Uterus (tissue), 4 donors: ENCODE data around the gene NOC4L. TPM values are rescaled to one million over a fixed set of nuclear protein-coding genes. Genes with fewer than 3 reads are reported as not detected.
A peak's percentile ranks its signal among the peaks of the same experiment; 100 is the strongest.

Experiments
- DNase-seq, 2 donors: peaks; one replicate each; pipeline ENCODE4 v3.0.0-alpha.2; 2019 to 2020
- H3K27ac ChIP-seq, 2 donors: fragments of 200-600 bp; sonication (generic); 1 replicate in 1 of 2; 2 replicates in 1 of 2; pipeline ENCODE4 v1.5.1; 2016 to 2018
- H3K27me3 ChIP-seq, 2 donors: fragments of 200-600 bp; sonication (generic); one replicate each; pipeline ENCODE4 v1.5.1; 2018 to 2019; ENCODE audit warnings: control low read depth in 1 of 2
- H3K36me3 ChIP-seq, 2 donors: fragments of 200-600 bp; sonication (generic); one replicate each; pipeline ENCODE4 v1.5.1; 2019; ENCODE audit warnings: control low read depth in 1 of 2
- H3K4me1 ChIP-seq, 2 donors: fragments of 200-600 bp; sonication (generic); one replicate each; pipeline ENCODE4 v1.5.1; 2018 to 2019; ENCODE audit warnings: control low read depth in 1 of 2
- H3K4me3 ChIP-seq, 2 donors: fragments of 200-600 bp; sonication (generic); 1 replicate in 1 of 2; 2 replicates in 1 of 2; pipeline ENCODE4 v1.5.1; 2018 to 2019; ENCODE audit warnings: mild to moderate bottlenecking in 1 of 2
- H3K9me3 ChIP-seq, 2 donors: fragments of 200-600 bp; sonication (generic); one replicate each; pipeline ENCODE4 v1.5.1; 2019; ENCODE audit warnings: control low read depth in 1 of 2
- CTCF ChIP-seq, 4 experiments: fragments of 200-600 bp in 2 of 4; fragments of 450-650 bp in 2 of 4; sonication (generic) in 2 of 4; IDR thresholded peaks; one replicate each; pipeline ENCODE4 v1.5.1; 2016 to 2019; ENCODE audit warnings: antibody characterized with exemption in 4 of 4, mild to moderate bottlenecking in 2 of 4, moderate library complexity in 1 of 4
- POLR2A ChIP-seq, 2 donors: fragments of 450-650 bp; IDR thresholded peaks; one replicate each; pipeline ENCODE4 v1.6.1; 2016; ENCODE audit warnings: antibody characterized with exemption in 2 of 2, mild to moderate bottlenecking in 1 of 2, moderate library complexity in 1 of 2
- intact Hi-C: fragments of 100-400 bp; cut with DNase I; formaldehyde crosslinking; loops from one replicate; pipeline ENCODE4 v1.15.1; 2023; ENCODE audit warnings: low total_unique reads
- total RNA-seq, 4 donors: library from RNA; depleted of rRNA in 3 of 4; stranded (reverse); fragments of >200 nt in 3 of 4; gene quantifications; one replicate each; pipeline versions ENCODE4 v1.1.0 to v1.2.4, GENCODE V29; 2014 to 2023
- donor health status: DM: yes; HTN: yes; CAD: no.

NOC4L gene
- 10 to 100 TPM in 1 of 4 donors, 1 to 10 TPM in 1, not detected in 2; 9.4 to 15.4 TPM for total RNA-seq

- intact Hi-C loops: no loop called here
- DNase-seq: peak; percentile 92 to 95
- TF ChIP-seq CTCF (IDR thresholded peaks at IDR 0.05) (peak in 2 of 4 experiments; percentile 28 to 45), POLR2A (IDR thresholded peaks at IDR 0.05) (peak; percentile 61 to 73)
- peaks cover 0 to 20% of the 10 kb centered on the region in 2 donors for H3K4me1 ChIP-seq
- H3K27ac ChIP-seq: peak within 1 kb of the TSS; percentile 71 to 95
- no peaks in the 10 kb centered on the region for H3K36me3 ChIP-seq
- H3K27me3 ChIP-seq: no peaks in the 10 kb centered on the region
- peak within 1 kb of the TSS; percentile 45 to 90 for H3K4me3 ChIP-seq
- no peaks in the 10 kb centered on the region for H3K9me3 ChIP-seq
Measured at GRCh38 chr12:132144115-132144809, at the start of gene NOC4L, which contains the start of gene DDX51. Gene NOC4L (plus strand): TSS chr12:132144457. CDS start chr12:132144489, 32 bp downstream. Gene DDX51 (minus strand): TSS chr12:132144319. CDS start chr12:132144296, 23 bp downstream.

- no peak for DNase-seq
- TF ChIP-seq POLR2A (IDR thresholded peaks at IDR 0.05) (no peak), CTCF (IDR thresholded peaks at IDR 0.05) (no peak)
- Histone ChIP-seq H3K9me3 (no peaks in the 10 kb centered on the region), H3K4me1 (no peaks in the 10 kb centered on the region), H3K27me3 (no peaks in the 10 kb centered on the region), H3K4me3 (no peak overlapping the region), H3K27ac (no peak overlapping the region), H3K36me3 (no peaks in the 10 kb centered on the region)
- intact Hi-C loops: no loop called here
Measured at GRCh38 chr12:132095520-132096409, 48.5 kb upstream of the NOC4L start.

GRCh38 chr12:132099739-132100138, 44.5 kb upstream of the NOC4L start:
- Histone ChIP-seq H3K9me3 (no peaks in the 10 kb centered on the region), H3K27ac (no peak overlapping the region)
- no peak for DNase-seq

GRCh38 chr12:132100306-132101065, 43.8 kb upstream of the NOC4L start:
- H3K36me3 ChIP-seq: no peaks in the 10 kb centered on the region
- intact Hi-C loops: no loop called here
- H3K4me3 ChIP-seq: no peak overlapping the region
- no peak for TF ChIP-seq POLR2A (IDR thresholded peaks at IDR 0.05)
- no peak for TF ChIP-seq CTCF (IDR thresholded peaks at IDR 0.05)
- DNase-seq: no peak
- no peaks in the 10 kb centered on the region for H3K4me1 ChIP-seq
- no peaks in the 10 kb centered on the region for H3K27me3 ChIP-seq
- no peak overlapping the region for H3K27ac ChIP-seq
- no peaks in the 10 kb centered on the region for H3K9me3 ChIP-seq

More at GRCh38 chr12:132099739-132100138, 44.5 kb upstream of the NOC4L start:
- intact Hi-C loops: no loop called here
- H3K4me3 ChIP-seq: no peak overlapping the region
- H3K36me3 ChIP-seq: no peaks in the 10 kb centered on the region
- H3K27me3 ChIP-seq: no peaks in the 10 kb centered on the region
- TF ChIP-seq POLR2A (IDR thresholded peaks at IDR 0.05) (no peak), CTCF (IDR thresholded peaks at IDR 0.05) (no peak)
- H3K4me1 ChIP-seq: no peaks in the 10 kb centered on the region
